Eye (tissue), 1 donor: ENCODE measurements around the gene VGF.
"Not testable (repeated sequence)": the region's sequence is repeated elsewhere in the genome, so short reads cannot be mapped to it uniquely, and the experiment has no call there.

Experiments
- DNase-seq: peaks from one replicate; pipeline ENCODE4 v3.0.0-alpha.2; 2015

The VGF gene

DNA sequence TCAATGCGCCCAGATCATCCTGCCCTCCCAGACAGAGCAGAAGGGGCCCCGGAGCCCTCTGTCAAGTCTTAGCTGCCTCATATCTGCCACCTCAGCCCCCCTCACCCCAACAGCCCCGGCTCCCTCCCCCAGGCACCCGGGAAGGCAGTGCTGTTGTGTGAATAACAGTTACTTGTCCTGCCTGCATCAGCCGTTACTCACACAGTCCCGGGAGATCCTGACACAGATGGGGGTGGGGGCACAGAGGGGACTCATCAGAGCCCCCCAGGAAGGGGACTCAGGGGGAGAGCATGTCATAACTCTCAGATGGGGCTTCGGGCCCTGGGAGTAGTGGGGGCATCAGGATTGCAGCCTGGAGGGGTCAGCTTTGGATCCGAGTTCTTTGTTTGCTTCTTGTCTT, 50.9 kb downstream of the VGF start:
- DNase-seq: no peak

DNA sequence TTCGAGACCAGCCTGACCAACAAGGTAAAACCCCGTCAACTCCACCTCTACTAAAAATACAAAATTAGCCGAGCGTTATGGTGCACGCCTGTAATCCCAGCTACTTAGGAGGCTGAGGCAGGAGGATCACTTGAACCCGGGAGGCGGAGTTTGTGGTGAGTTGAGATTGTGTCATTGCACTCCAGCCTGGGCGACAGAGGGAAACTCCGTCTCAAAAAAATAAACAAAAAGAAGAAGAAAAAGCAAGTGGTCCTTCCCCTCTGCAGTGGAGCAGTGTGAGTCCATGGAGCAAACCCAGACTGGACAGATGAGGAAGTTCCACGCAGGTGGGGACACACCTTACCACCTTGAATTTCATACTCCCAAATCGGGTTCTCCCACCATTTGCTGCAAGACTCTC, 51.5 kb downstream of the VGF start:
- DNase-seq: no peak

DNA sequence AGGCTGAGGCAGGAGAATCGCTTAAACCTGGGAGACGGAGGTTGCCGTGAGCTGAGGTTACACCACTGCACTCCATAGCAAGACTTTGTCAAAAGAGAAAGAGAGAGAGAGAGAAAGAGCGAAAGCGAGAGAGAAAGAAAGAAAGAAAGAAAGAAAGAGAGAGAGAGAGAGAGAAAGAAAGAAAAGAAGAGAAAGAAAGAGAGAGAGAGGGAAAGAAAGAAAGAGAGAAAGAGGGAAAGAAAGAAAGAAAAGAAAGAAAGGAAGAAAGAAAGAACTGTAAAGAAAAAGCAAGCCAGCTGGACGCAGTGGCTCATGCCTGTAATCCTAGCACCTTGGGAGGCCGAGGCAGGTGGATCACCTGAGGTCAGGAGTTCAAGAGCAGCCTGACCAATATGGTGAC, 52.2 kb downstream of the VGF start:
- DNase-seq: not testable (repeated sequence)
